NB4 (cell line): ENCODE measurements around the gene ACTC1.

Experiments
- CTCF ChIP-seq: IDR thresholded peaks from one replicate; pipeline ENCODE4 v1.5.1; 2012; ENCODE audit warnings: low read depth, low read length
- MYC ChIP-seq: IDR thresholded peaks from 2 replicates; pipeline ENCODE4 v1.6.1; 2011; ENCODE audit warnings: low read depth, low read length
- TF ChIP-seq, protein P1 (sequence below): IDR thresholded peaks from 2 replicates; pipeline ENCODE4 v1.6.1; 2011; ENCODE audit warnings: low read depth, low read length

- TF ChIP-seq CTCF (no peak), MYC (no peak)
- TF ChIP-seq, protein P1, sequence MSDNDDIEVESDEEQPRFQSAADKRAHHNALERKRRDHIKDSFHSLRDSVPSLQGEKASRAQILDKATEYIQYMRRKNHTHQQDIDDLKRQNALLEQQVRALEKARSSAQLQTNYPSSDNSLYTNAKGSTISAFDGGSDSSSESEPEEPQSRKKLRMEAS = no peak
Observed at GRCh38 chr15:34796847-34797435, 1.6 kb upstream of the ACTC1 start.
